Esophagus muscularis mucosa (tissue), 4 donors: ENCODE measurements around the gene EFL1. TPM values are rescaled to one million over a fixed set of nuclear protein-coding genes. Genes with fewer than 3 reads are reported as not detected.
A peak's percentile ranks its signal among the peaks of the same experiment; 100 is the strongest.

ENCODE experiments used
- DNase-seq: peaks from one replicate; pipeline ENCODE4 v3.0.0-alpha.2; 2017; ENCODE audit errors: extremely low spot score
- H3K27ac ChIP-seq, 4 donors: fragments of 200-600 bp; sonication (generic); replicated peaks in 1 of 4; 1 replicate in 3 of 4; 2 replicates in 1 of 4; pipeline ENCODE4 v1.5.1; 2016 to 2019; ENCODE audit warnings: mild to moderate bottlenecking in 1 of 4
- H3K27me3 ChIP-seq, 4 donors: fragments of 200-600 bp; sonication (generic); one replicate each; pipeline versions ENCODE4 v1.5.1 to v1.6.0; 2016 to 2019
- H3K36me3 ChIP-seq, 4 donors: fragments of 200-600 bp; sonication (generic); one replicate each; pipeline ENCODE4 v1.5.1; 2016 to 2019
- H3K4me1 ChIP-seq, 4 donors: fragments of 200-600 bp; sonication (generic); one replicate each; pipeline ENCODE4 v1.5.1; 2016 to 2019
- H3K4me3 ChIP-seq, 4 donors: fragments of 200-600 bp; sonication (generic); 1 replicate in 2 of 4; 2 replicates in 2 of 4; pipeline ENCODE4 v1.5.1; 2016 to 2019; ENCODE audit warnings: mild to moderate bottlenecking in 4 of 4, moderate library complexity in 1 of 4
- H3K9me3 ChIP-seq, 4 donors: fragments of 200-600 bp; sonication (generic); 1 replicate in 3 of 4; 2 replicates in 1 of 4; pipeline ENCODE4 v1.5.1; 2016 to 2019
- CTCF ChIP-seq, 3 experiments: fragments of 200-600 bp in 2 of 3; fragments of 450-650 bp in 1 of 3; sonication (generic) in 2 of 3; IDR thresholded peaks; one replicate each; pipeline ENCODE4 v1.5.1; 2017 to 2019; ENCODE audit warnings: antibody characterized with exemption in 3 of 3, mild to moderate bottlenecking in 2 of 3, moderate library complexity in 1 of 3
- EP300 ChIP-seq: sonication (generic); formaldehyde crosslinking; IDR thresholded peaks from one replicate; pipeline ENCODE4 v1.6.1; 2017; ENCODE audit warnings: antibody characterized with exemption
- POLR2A ChIP-seq: fragments of 450-650 bp; IDR thresholded peaks from one replicate; pipeline ENCODE4 v1.6.1; 2017; ENCODE audit warnings: antibody characterized with exemption, moderate library complexity, mild to moderate bottlenecking, low read depth
- POLR2AphosphoS5 ChIP-seq, 2 donors: sonication (generic); formaldehyde crosslinking; IDR thresholded peaks; one replicate each; pipeline ENCODE4 v1.6.1; 2017; ENCODE audit warnings: antibody characterized with exemption in 2 of 2
- whole genome bisulfite sequencing: methylation state at CpG from one replicate; pipeline ENCODE4 v1.1.5; 2018; 5-methylcytosine and 5-hydroxymethylcytosine counted together
- intact Hi-C: fragments of 100-400 bp; cut with DNase I; formaldehyde crosslinking; loops from one replicate; pipeline ENCODE4 v1.15.1; 2023
- total RNA-seq, 4 donors: library from RNA; depleted of rRNA; stranded (reverse); fragments of >200 nt; gene quantifications; one replicate each; pipeline versions ENCODE4 v1.1.0 to v1.2.1, GENCODE V29; 2016

EFL1 gene
- total RNA-seq, 4 donors from 2014 or later, result 13.0 to 17.4 (median 13.2) TPM

GRCh38 chr15:82305621-82306048 lies 43.1 kb upstream of the EFL1 start:
- Histone ChIP-seq H3K27me3 (no peaks in the 10 kb centered on the region), H3K4me3 (no peak overlapping the region), H3K36me3 (no peaks in the 10 kb centered on the region), H3K9me3 (peaks cover 0 to 5% (median 2%) of the 10 kb centered on the region in 4 donors), H3K27ac (no peak overlapping the region), H3K4me1 (no peaks in the 10 kb centered on the region)
- 90% methylated on average over 7 of the region's 7 CpGs for WGBS
- TF ChIP-seq POLR2A, result no peak
- no peak for TF ChIP-seq CTCF (IDR thresholded peaks at IDR 0.05)
- TF ChIP-seq POLR2AphosphoS5 (IDR thresholded peaks at IDR 0.05), result no peak
- TF ChIP-seq EP300, result no peak
- DNase-seq, result peak; percentile 80
- intact Hi-C loops, result no loop called here

DNA sequence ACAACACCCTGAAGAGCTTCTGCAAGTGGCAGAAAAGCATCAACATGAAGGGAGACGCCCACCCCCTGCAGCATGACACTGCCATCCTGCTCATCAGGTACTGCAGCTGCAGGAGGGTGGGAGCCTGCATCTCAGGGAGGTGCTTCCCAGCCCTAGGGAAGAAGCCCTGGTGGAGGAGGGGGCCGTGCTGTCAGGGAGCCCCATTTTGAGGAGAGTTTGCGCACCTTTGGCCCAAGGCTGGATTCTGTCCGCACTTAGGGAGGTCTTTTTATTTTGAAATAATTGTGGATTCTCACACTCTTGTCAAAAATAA lies 42.2 kb upstream of the EFL1 start:
- Histone ChIP-seq H3K4me3 (no peak overlapping the region), H3K27me3 (no peaks in the 10 kb centered on the region), H3K9me3 (no peaks in the 10 kb centered on the region), H3K27ac (no peak overlapping the region), H3K4me1 (no peaks in the 10 kb centered on the region), H3K36me3 (no peaks in the 10 kb centered on the region)
- 87% methylated on average over 4 of the region's 4 CpGs for WGBS
- intact Hi-C loops, result no loop called here
- no peak for TF ChIP-seq CTCF (IDR thresholded peaks at IDR 0.05)
- TF ChIP-seq EP300, result no peak
- TF ChIP-seq POLR2A, result no peak
- TF ChIP-seq POLR2AphosphoS5 (IDR thresholded peaks at IDR 0.05), result no peak
- DNase-seq, result peak; percentile 80

GRCh38 chr15:82303956-82304777 lies 41.6 kb upstream of the EFL1 start:
- peak; percentile 89 for DNase-seq

DNA sequence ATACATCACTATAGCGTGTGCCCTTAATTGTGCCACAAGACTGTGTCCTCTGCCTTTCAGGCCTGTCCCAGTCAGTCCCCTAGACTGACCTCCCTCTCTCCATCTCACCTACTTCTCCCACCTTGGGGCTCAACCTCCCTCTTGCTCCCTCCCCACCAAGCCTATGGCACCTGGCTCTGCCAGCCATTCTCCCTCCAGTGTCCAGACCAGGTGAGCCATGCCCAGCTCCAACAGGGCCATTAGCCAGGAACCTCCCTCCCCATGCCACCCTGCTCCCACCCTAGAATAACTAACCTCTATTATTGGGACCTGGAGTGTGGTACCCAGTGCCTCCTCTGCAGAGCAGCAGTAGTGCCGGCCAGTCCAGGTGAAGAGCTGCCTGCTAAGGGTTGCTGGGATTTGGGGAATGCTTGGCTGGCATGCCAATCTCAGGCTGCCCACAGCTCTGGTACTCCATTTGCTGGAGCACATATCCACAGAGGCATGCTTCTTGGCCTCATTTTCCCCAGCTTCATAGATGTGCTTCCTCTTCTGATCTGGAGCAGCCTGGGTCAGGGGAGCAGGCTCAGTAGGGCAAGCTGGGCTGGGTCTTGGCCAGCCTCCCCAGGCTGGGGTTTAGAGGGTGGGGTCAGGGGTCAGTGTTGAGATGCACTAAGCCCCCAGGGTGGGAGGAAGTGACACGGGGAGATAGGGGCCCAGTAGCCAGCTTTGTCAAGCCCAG lies 38.9 kb upstream of the EFL1 start:
- TF ChIP-seq CTCF (IDR thresholded peaks at IDR 0.05), result no peak
- no peak for TF ChIP-seq POLR2A
- no peak for TF ChIP-seq EP300
- TF ChIP-seq POLR2AphosphoS5 (IDR thresholded peaks at IDR 0.05), result no peak
- intact Hi-C loops, result no loop called here
- H3K36me3 ChIP-seq, result no peaks in the 10 kb centered on the region
- no peak overlapping the region for H3K27ac ChIP-seq
- DNase-seq, result peak; percentile 70
- peaks cover 0 to 13% (median 0%) of the 10 kb centered on the region in 4 donors for H3K27me3 ChIP-seq
- H3K4me3 ChIP-seq, result no peak overlapping the region
- no peaks in the 10 kb centered on the region for H3K9me3 ChIP-seq
- WGBS, result 72% methylated on average over 2 of the region's 3 CpGs
- peaks cover 0 to 4% (median 0%) of the 10 kb centered on the region in 4 donors for H3K4me1 ChIP-seq

More at GRCh38 chr15:82303956-82304777, 41.6 kb upstream of the EFL1 start:
- WGBS, result 94% methylated on average over 6 of the region's 12 CpGs
- Histone ChIP-seq H3K27ac (no peak overlapping the region), H3K4me3 (no peak overlapping the region), H3K4me1 (no peaks in the 10 kb centered on the region), H3K9me3 (no peaks in the 10 kb centered on the region), H3K27me3 (no peaks in the 10 kb centered on the region), H3K36me3 (no peaks in the 10 kb centered on the region)
- intact Hi-C loops, result no loop called here
- TF ChIP-seq POLR2A (no peak), CTCF (IDR thresholded peaks at IDR 0.05) (no peak), EP300 (no peak), POLR2AphosphoS5 (IDR thresholded peaks at IDR 0.05) (no peak)
